GM19351 (cell line): ENCODE results near the gene TMEM88.
"Not testable (repeated sequence)": the region's sequence is repeated elsewhere in the genome, so short reads cannot be mapped to it uniquely, and the experiment has no call there.

Source experiments
- ATAC-seq: cut with Tn5 transposase; IDR thresholded peaks from one replicate; pipeline ENCODE4 v1.9.1; 2021; ENCODE audit warnings: mild to moderate bottlenecking, moderate library complexity; ENCODE audit not compliant: unreplicated experiment

TMEM88 gene

GRCh38 chr17:7856011-7856810 lies 1.3 kb downstream of the TMEM88 start:
- no peak for ATAC-seq

GRCh38 chr17:7856811-7857712 lies 2.2 kb downstream of the TMEM88 start, which contains the start of gene NAA38:
NAA38 (minus strand) TSS chr17:7857559; CDS start chr17:7857463, 96 bp downstream.
- peak; percentile 72 for ATAC-seq

- peak; percentile 34 for ATAC-seq
These were observed 3.1 kb downstream of the TMEM88 start, which contains the start of gene CYB5D1 for GRCh38 chr17:7857713-7858521. CYB5D1 (plus strand) TSS chr17:7858003; CDS start chr17:7858135, 132 bp downstream.

GRCh38 chr17:7858522-7858810 lies 3.6 kb downstream of the TMEM88 start:
- ATAC-seq: no peak

GRCh38 chr17:7859028-7859427 lies 4.2 kb downstream of the TMEM88 start:
- ATAC-seq: no peak

- ATAC-seq: no peak
These were observed 8.0 kb downstream of the TMEM88 start for GRCh38 chr17:7862692-7863437.

- ATAC-seq: not testable (repeated sequence)
These were observed 9.5 kb downstream of the TMEM88 start for GRCh38 chr17:7864384-7864783.

- ATAC-seq: no peak
These were observed 10.3 kb downstream of the TMEM88 start for GRCh38 chr17:7864995-7865650.

- no peak for ATAC-seq
These were observed 13.0 kb downstream of the TMEM88 start for GRCh38 chr17:7867881-7868329.

GRCh38 chr17:7873051-7873450 lies 18.2 kb downstream of the TMEM88 start:
- no peak for ATAC-seq

- no peak for ATAC-seq
These were observed 21.0 kb downstream of the TMEM88 start for GRCh38 chr17:7875804-7876370.

- no peak for ATAC-seq
These were observed 23.4 kb downstream of the TMEM88 start for GRCh38 chr17:7878234-7878633.

GRCh38 chr17:7880076-7880868 lies 25.4 kb downstream of the TMEM88 start:
- no peak for ATAC-seq

- no peak for ATAC-seq
These were observed 26.6 kb downstream of the TMEM88 start for GRCh38 chr17:7881276-7882054.

GRCh38 chr17:7882068-7882467 lies 27.2 kb downstream of the TMEM88 start:
- ATAC-seq: no peak

- no peak for ATAC-seq
These were observed 27.8 kb downstream of the TMEM88 start for GRCh38 chr17:7882629-7883028.

GRCh38 chr17:7883781-7884386 lies 29.0 kb downstream of the TMEM88 start:
- no peak for ATAC-seq
